CD4-positive, alpha-beta T cell treated with Interleukin-2 at 100 ng/mL for 4 hours (primary cell): ENCODE data around the gene ZNF865.

ENCODE experiments used
- DNase-seq: peaks from one replicate; pipeline ENCODE4 v3.0.0-alpha.2; 2020; ENCODE audit warnings: low spot score

Gene ZNF865

GRCh38 chr19:55658846-55659459 is 53.5 kb downstream of the ZNF865 start:
- DNase-seq: no peak

GRCh38 chr19:55659822-55660221 is 54.4 kb downstream of the ZNF865 start:
- no peak for DNase-seq

- no peak for DNase-seq
Observed at GRCh38 chr19:55660404-55660803, 55.0 kb downstream of the ZNF865 start.

GRCh38 chr19:55660991-55661390 is 55.5 kb downstream of the ZNF865 start:
- DNase-seq: no peak

- no peak for DNase-seq
Observed at GRCh38 chr19:55661826-55662225, 56.4 kb downstream of the ZNF865 start.

- DNase-seq: no peak
Observed at GRCh38 chr19:55663846-55664536, 58.5 kb downstream of the ZNF865 start.

- DNase-seq: no peak
Observed at GRCh38 chr19:55666343-55667005, 61.0 kb downstream of the ZNF865 start.
